Measurements from ENCODE around the gene MED12.
"Not testable (repeated sequence)": the region's sequence is repeated elsewhere in the genome, so short reads cannot be mapped to it uniquely, and the experiment has no call there.

MED12 gene

DNA sequence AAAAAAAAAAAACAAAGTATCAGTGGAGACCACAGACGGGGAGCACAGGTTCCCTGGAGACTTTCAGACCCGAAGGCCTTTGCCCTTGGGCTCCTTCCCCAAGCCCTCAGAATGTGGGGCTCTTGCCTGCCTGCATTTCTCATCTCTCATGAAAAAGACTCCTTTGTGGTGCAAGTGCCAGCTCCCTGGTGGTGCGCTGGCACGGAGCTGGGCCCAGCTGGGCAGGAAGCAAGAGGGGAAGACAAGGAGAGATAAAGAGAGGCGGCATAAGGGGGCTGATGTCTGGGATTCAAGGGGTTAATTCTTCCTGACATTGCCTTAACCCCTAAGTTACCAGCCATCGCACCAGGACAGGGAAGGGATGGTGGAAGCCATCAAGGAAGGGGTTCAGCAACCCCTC lies 48.1 kb downstream of the MED12 start:
- no peak for DNase-seq

DNA sequence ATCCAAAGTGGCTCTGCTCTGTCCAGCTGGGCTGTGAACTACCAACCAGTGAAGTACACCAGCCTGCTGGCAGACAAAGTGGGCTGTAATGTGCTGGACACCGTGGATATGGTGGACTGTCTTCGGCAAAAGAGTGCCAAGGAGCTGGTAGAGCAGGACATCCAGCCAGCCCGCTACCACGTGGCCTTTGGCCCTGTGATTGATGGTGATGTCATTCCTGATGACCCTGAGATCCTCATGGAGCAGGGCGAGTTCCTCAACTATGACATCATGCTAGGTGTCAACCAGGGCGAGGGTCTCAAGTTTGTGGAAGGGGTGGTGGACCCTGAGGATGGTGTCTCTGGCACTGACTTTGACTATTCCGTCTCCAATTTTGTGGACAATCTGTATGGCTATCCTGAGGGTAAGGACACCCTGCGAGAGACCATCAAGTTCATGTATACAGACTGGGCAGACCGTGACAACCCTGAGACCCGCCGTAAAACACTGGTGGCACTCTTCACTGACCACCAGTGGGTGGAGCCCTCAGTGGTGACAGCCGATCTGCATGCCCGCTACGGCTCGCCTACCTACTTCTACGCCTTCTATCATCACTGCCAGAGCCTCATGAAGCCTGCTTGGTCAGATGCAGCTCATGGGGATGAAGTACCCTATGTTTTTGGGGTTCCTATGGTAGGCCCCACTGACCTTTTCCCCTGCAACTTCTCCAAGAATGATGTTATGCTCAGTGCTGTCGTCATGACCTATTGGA lies 48.8 kb downstream of the MED12 start:
- DNase-seq, result no peak

DNA sequence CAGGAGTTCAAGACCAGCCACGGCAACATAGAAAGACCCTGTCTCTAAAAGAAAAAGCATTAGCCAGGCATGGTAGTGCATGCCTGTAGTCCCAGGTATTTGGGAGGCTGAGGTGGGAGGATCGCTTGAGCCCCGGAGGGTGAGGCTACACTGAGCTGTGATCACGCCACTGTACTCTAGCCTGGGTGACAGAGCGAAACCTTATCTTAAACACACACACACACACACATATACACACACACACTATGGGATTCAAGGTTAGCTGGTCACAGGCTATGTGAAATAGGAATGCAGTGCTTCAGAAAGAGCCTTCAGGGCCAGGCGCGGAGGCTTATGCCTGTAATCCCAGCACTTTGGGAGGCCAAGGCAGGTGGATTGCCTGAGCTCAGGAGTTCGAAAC lies 49.7 kb downstream of the MED12 start:
- DNase-seq, result no peak

DNA sequence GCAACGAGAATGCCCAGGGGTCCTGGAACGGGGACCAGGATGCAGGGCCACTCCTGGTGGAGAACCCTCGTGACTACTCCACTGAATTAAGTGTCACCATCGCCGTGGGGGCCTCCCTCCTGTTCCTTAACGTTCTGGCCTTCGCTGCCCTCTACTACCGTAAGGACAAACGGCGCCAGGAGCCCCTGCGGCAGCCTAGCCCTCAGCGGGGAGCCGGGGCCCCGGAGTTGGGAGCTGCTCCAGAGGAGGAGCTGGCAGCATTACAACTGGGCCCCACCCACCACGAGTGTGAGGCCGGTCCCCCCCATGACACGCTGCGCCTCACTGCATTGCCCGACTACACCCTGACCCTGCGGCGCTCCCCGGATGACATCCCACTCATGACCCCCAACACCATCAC lies 51.2 kb downstream of the MED12 start:
- no peak for DNase-seq

DNA sequence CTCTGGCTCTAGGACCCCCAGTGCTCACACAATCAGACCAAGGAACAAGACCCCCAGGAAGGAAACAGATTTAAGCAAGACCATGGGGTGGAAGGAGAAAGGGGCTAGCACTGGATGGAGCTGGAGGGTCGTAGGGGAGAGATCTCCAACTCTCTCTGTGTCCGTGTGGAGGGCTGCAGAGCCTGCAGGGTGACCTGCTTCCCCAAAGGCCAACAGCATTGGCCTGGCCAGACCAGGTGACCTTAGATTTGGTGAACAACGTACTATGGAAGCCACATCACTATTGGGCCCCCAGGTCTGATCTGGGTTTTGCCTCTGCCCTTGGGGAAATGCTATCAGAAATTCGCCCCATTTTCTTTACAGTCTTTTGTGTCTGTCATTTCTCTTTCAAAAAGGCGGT lies 52.3 kb downstream of the MED12 start:
- no peak for DNase-seq

GRCh38 chrX:71171110-71171801 lies 52.9 kb downstream of the MED12 start:
- DNase-seq, result no peak

GRCh38 chrX:71173440-71173839 lies 55.0 kb downstream of the MED12 start:
- DNase-seq, result no peak

DNA sequence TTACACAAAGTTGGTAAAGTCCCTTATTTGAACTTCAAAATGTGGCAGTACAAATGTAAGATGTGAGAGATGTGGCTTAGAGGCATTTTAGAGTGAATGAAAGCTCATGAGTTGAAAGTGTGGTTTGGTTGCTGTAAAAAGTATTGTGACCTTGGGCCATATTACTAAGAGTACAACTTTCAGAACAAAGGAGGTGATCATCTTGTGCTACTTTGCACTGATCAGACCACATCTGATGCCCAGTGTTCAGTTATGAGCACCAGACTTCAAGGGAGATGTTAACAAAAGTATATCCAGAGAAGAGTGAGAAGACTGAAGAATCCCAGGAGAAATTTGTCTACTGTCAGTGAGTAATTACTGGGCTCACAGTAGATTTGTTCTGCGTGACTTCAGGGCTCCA lies 56.4 kb downstream of the MED12 start:
- DNase-seq, result no peak

- DNase-seq, result no peak
These were observed 57.1 kb downstream of the MED12 start for GRCh38 chrX:71175531-71175930.

- no peak for DNase-seq
These were observed 58.9 kb downstream of the MED12 start for GRCh38 chrX:71177327-71177726.

- peak; percentile 2 for DNase-seq
These were observed 60.5 kb downstream of the MED12 start for GRCh38 chrX:71178908-71179307.

DNA sequence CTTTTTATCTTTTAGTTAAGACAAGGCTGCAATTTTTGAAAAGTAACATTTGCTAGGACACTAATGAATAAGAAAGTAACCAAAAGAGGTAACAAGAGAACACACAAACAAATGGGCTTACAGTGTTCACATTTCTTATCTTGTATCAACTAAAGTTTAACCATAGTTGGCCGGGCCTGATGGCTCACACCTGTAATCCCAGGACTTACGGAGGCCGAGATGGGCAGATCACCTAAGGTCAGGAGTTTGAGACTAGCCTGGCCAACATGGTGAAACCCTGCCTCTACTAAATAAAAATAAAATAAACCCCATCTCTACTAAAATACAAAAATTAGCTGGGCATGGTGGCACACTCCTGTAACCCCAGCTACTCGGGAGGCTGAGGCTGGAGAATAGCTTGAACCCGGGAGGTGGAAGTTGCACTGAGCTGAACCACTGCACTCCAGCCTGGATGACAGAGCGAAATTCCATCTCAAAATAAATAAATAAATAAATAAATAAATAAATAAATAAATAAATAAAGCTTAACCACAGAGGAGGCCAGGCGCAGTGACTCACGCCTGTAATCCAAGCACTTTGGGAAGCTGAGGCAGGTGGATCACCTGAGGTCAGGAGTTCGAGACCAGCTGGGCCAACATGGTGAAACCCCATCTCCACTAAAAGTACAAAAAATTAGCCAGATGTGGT lies 62.3 kb downstream of the MED12 start:
- DNase-seq, result not testable (repeated sequence)

DNA sequence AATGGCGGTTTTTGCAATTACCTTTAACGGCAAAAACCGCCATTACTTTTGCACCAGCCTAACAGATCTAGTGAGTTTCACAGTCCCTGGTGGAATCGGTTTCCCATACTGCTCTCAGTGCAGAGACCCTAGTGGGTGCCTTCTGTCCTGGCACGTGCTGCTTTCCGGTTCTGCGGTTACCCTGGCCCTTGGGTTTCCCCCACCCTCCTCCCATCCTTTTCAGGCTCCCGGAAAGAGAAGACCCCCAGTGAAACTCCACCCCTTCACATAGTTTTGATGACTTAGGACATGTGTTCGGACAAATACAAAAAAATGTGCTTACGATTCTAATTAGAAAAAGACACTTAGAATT lies 63.1 kb downstream of the MED12 start:
- DNase-seq, result no peak

- peak; percentile 92 for DNase-seq
These were observed 63.8 kb downstream of the MED12 start for GRCh38 chrX:71181910-71182799.

DNA sequence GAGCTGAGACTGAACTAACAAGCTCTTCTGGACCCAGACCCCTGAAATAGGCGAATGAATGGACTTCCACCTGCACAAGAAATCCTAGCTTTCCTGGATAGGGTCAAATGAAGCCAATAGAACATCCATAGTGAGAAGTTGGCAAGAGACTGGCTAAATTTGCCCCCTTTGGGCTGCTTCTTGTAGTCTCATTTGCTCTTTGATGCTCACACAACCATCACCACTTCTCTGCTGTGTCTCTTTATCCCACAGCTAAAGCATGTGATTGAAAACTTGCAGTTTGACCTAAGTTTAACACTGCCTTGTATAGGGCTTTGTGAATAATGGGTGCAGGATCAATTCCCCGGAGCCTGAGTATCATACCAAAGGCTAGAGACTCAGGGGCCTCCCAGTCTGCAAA lies 64.5 kb downstream of the MED12 start:
- DNase-seq, result no peak

DNA sequence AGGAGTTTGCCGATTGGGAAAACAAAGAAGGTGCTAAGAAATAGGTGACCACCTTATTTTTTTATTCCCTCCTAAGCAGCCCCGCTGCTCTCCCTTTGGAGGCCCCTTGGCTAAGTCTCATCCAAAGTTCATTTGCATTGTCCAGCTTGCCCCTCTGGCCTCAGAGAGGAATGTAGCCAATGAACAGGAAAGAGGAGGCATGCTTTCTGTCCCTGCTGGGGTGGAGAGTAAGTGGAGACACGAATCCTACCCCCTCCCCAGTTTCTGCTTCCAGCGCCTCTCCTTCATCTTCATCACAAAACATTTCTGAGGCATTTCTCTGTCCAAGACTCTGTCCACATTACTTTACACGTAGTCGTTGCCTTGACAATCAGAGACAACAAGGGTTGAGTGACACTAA lies 64.9 kb downstream of the MED12 start:
- DNase-seq, result no peak

GRCh38 chrX:71184092-71184491 lies 65.7 kb downstream of the MED12 start:
- DNase-seq, result no peak

DNA sequence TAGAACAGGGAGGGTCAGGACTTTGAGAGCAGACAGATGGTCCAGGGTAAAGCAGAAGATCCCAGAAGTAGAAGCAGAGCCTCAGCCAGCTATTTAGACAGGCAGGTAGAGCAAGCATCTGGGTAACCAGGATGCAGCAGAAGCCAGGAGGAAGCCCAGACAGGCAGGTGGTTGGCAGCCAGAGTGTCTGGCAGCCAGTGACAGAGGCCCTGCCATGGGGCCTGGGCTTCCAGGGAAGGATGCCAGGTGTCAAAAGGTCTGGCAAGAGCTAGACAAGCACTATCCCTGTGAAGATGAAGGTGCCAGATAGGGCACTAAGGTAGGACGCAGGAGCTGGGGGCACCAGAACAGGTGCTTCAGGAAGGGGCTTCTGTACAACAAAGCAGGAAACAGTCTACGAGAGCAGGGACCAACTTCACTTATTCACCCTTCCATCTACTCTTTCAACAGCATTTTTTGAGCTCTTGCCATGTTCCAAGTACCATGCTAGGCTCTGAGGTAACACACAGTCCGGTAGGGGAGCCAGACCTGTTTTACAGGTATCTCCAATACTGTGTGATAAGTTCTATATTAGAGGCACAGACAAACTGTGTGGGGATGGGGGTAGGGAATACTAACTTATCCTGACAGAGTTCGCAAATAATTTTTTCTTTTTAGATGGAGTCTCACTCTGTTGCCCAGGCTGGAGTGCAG lies 66.6 kb downstream of the MED12 start:
- DNase-seq, result no peak

GRCh38 chrX:71191248-71191647 lies 72.9 kb downstream of the MED12 start:
- no peak for DNase-seq

All from NCI-H226 (cell line).